Adrenal gland (tissue), 12 donors: ENCODE measurements around the gene ZNF516. TPM values are rescaled to one million over a fixed set of nuclear protein-coding genes. Genes with fewer than 3 reads are reported as not detected.

Experiments used
- DNase-seq, 7 donors: peaks; one replicate each; pipeline ENCODE4 v3.0.0-alpha.2; 2019 to 2020
- H3K27ac ChIP-seq, 5 donors: fragments of 200-600 bp; sonication (generic) in 4 of 5; 1 replicate in 3 of 5; 2 replicates in 2 of 5; pipeline versions ENCODE4 v1.5.1 to v1.8.0; 2016 to 2020; ENCODE audit warnings: mild to moderate bottlenecking in 1 of 5
- H3K27me3 ChIP-seq: fragments of 200-600 bp; 2 replicates; pipeline ENCODE4 v1.8.0; 2021
- H3K36me3 ChIP-seq, 2 donors: fragments of 200-600 bp; replicated peaks in 1 of 2; 1 replicate in 1 of 2; 2 replicates in 1 of 2; pipeline versions ENCODE4 v1.5.1 to v1.8.0; 2018 to 2022
- H3K4me1 ChIP-seq, 2 donors: fragments of 200-600 bp; replicated peaks in 1 of 2; 1 replicate in 1 of 2; 2 replicates in 1 of 2; pipeline versions ENCODE4 v1.5.1 to v1.8.0; 2018 to 2021
- H3K4me3 ChIP-seq, 4 donors: fragments of 200-600 bp; sonication (generic) in 3 of 4; one replicate each; pipeline ENCODE4 v1.5.1; 2016 to 2018
- H3K9me3 ChIP-seq, 3 donors: fragments of 200-600 bp; sonication (generic) in 1 of 3; replicated peaks in 1 of 3; 1 replicate in 2 of 3; 2 replicates in 1 of 3; pipeline versions ENCODE4 v1.5.1 to v1.8.0; 2016 to 2021
- CTCF ChIP-seq, 6 experiments: fragments of 450-650 bp in 4 of 6; fragments of 200-600 bp in 2 of 6; sonication (generic) in 1 of 6; IDR thresholded peaks; 1 replicate in 5 of 6; 2 replicates in 1 of 6; pipeline versions ENCODE4 v1.5.1 to v1.8.0; 2016 to 2021; ENCODE audit warnings: antibody characterized with exemption in 6 of 6, mild to moderate bottlenecking in 2 of 6, moderate library complexity in 1 of 6
- POLR2A ChIP-seq, 2 donors: fragments of 450-650 bp; IDR thresholded peaks; one replicate each; pipeline ENCODE4 v1.6.1; 2017; ENCODE audit warnings: antibody characterized with exemption in 2 of 2, mild to moderate bottlenecking in 2 of 2, moderate library complexity in 1 of 2
- WGBS, 4 donors: extraction: QIAGEN DNeasy Blood & Tissue Kit in 2 of 4; methylation state at CpG; one replicate each; pipeline versions ENCODE4 v1.1.5 to v1.1.7; 2013 to 2017; 5-methylcytosine and 5-hydroxymethylcytosine counted together
- intact Hi-C, 2 donors: fragments of 100-400 bp; cut with DNase I; formaldehyde crosslinking; loops; one replicate each; pipeline versions ENCODE4 v1.14.1 to v1.15.0; 2022 to 2023
- polyA plus RNA-seq, 3 donors: library from polyadenylated mRNA; stranded (reverse); fragments of 200-250 nt in 2 of 3; fragments of 350-450 nt in 1 of 3; fragmentation: Illumina TruSeq in 1 of 3; extraction: RNeasy Lipid Tissue Mini Kit (QIAGEN cat#74804) in 1 of 3; gene quantifications; one replicate each; pipeline ENCODE4 v1.2.3, GENCODE V29; 2013 to 2014
- total RNA-seq, 9 donors: library from RNA; depleted of rRNA in 4 of 9; stranded (reverse); fragments of >200 nt in 4 of 9; fragments of 120-200 nt in 1 of 9; fragmentation: NEBNext Ultra II Directional in 1 of 9; extraction: Animal tissue kit (Norgen Biotek cat#: 25700) in 1 of 9; gene quantifications; one replicate each; pipeline versions ENCODE4 v1.1.0 to v1.2.4, GENCODE V29; 2013 to 2023
- donor health status: healthy with polysubstance abuse.
- donor health status: Bipolar disorder and iron deficiency.
- donor health status: DM: yes; HTN: yes; CAD: no.
- donor health status: DM: no; HTN: no; CAD: no.
- donor health status: DM: no; HTN: no; CAD: no.
- donor health status: DM: yes; HTN: yes; CAD: no.

The ZNF516 gene
- total and polyA plus RNA-seq, 12 donors, result 8.6 to 60.1 (median 31.0) TPM

- WGBS, 4 donors, result 7 to 14% (median 8%) methylated on average over 24 to 28 of the region's 28 CpGs
- no peaks in the 10 kb centered on the region for H3K36me3 ChIP-seq
- intact Hi-C loops, result no loop called here
Measured at GRCh38 chr18:76528477-76529432, 33.7 kb upstream of the ZNF516 start.

GRCh38 chr18:76525911-76526310, 30.9 kb upstream of the ZNF516 start:
- Histone ChIP-seq H3K9me3 (no peaks in the 10 kb centered on the region), H3K36me3 (no peaks in the 10 kb centered on the region), H3K4me1 (peaks cover 11% of the 10 kb centered on the region in 2 donors), H3K27ac (peak overlapping the region in 1 of 5 donors; percentile 80), H3K4me3 (no peak overlapping the region), H3K27me3 (no peaks in the 10 kb centered on the region)
- intact Hi-C loops, result no loop called here
- no peak for DNase-seq
- TF ChIP-seq CTCF (IDR thresholded peaks at IDR 0.05), result no peak
- no peak for TF ChIP-seq POLR2A (IDR thresholded peaks at IDR 0.05)
- WGBS, 4 donors, result 62 to 71% (median 65%) methylated on average over 3 of the region's 3 CpGs

More at GRCh38 chr18:76528477-76529432, 33.7 kb upstream of the ZNF516 start:
- Histone ChIP-seq H3K9me3 (no peaks in the 10 kb centered on the region), H3K4me1 (peaks cover 4 to 11% of the 10 kb centered on the region in 2 donors), H3K27me3 (no peaks in the 10 kb centered on the region), H3K27ac (peak overlapping the region; percentile 55 to 92 (median 88)), H3K4me3 (peak overlapping the region in 3 of 4 donors; percentile 61 to 89 (median 70))
- TF ChIP-seq CTCF (IDR thresholded peaks at IDR 0.05) (no peak), POLR2A (IDR thresholded peaks at IDR 0.05) (peak; percentile 14 to 79)
- DNase-seq, result peak; percentile 49 to 79 (median 65)

- DNase-seq, result peak in 3 of 7 donors; percentile 32 to 51 (median 32)
- Histone ChIP-seq H3K27ac (peak overlapping the region in 4 of 5 donors; percentile 37 to 82 (median 77)), H3K4me3 (peak overlapping the region in 3 of 4 donors; percentile 44 to 72 (median 66)), H3K27me3 (no peaks in the 10 kb centered on the region), H3K4me1 (peaks cover 11% of the 10 kb centered on the region in 2 donors), H3K36me3 (no peaks in the 10 kb centered on the region), H3K9me3 (no peaks in the 10 kb centered on the region)
- intact Hi-C loops, result no loop called here
- TF ChIP-seq CTCF (IDR thresholded peaks at IDR 0.05), result no peak
- TF ChIP-seq POLR2A (IDR thresholded peaks at IDR 0.05), result peak in 1 of 2 donors; percentile 59
- WGBS, 4 donors, result 14 to 22% (median 16%) methylated on average over 20 of the region's 20 CpGs
Measured at GRCh38 chr18:76524900-76525698, 30.1 kb upstream of the ZNF516 start.

- Histone ChIP-seq H3K36me3 (no peaks in the 10 kb centered on the region), H3K4me3 (peak overlapping the region in 1 of 4 donors; percentile 72), H3K9me3 (no peaks in the 10 kb centered on the region), H3K27me3 (no peaks in the 10 kb centered on the region), H3K27ac (peak overlapping the region in 2 of 5 donors; percentile 74 to 80), H3K4me1 (peaks cover 11% of the 10 kb centered on the region in 2 donors)
- DNase-seq, result no peak
- 67 to 78% (median 75%) methylated on average over 2 of the region's 2 CpGs for WGBS, 4 donors
- intact Hi-C loops, result no loop called here
- TF ChIP-seq POLR2A (IDR thresholded peaks at IDR 0.05) (no peak), CTCF (IDR thresholded peaks at IDR 0.05) (no peak)
Measured at GRCh38 chr18:76524477-76524876, 29.4 kb upstream of the ZNF516 start.
